ENCODE results near the gene MAGI1. TPM values are rescaled to one million over a fixed set of nuclear protein-coding genes. Genes with fewer than 3 reads are reported as not detected.
"Not testable (repeated sequence)": the region's sequence is repeated elsewhere in the genome, so short reads cannot be mapped to it uniquely, and the experiment has no call there.

Gene MAGI1
- total RNA-seq, 1 donor from 2014 or later: 5.0 TPM

- H3K36me3 ChIP-seq (ENCODE audit: control insufficient read depth, insufficient read depth, low read length): no peaks in the 10 kb centered on the region
- TF ChIP-seq, protein P1, sequence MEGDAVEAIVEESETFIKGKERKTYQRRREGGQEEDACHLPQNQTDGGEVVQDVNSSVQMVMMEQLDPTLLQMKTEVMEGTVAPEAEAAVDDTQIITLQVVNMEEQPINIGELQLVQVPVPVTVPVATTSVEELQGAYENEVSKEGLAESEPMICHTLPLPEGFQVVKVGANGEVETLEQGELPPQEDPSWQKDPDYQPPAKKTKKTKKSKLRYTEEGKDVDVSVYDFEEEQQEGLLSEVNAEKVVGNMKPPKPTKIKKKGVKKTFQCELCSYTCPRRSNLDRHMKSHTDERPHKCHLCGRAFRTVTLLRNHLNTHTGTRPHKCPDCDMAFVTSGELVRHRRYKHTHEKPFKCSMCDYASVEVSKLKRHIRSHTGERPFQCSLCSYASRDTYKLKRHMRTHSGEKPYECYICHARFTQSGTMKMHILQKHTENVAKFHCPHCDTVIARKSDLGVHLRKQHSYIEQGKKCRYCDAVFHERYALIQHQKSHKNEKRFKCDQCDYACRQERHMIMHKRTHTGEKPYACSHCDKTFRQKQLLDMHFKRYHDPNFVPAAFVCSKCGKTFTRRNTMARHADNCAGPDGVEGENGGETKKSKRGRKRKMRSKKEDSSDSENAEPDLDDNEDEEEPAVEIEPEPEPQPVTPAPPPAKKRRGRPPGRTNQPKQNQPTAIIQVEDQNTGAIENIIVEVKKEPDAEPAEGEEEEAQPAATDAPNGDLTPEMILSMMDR (IDR thresholded peaks at IDR 0.05; ENCODE audit: insufficient read depth, low read length, severe bottlenecking): no peak
- no peak for FAIRE-seq
- no peaks in the 10 kb centered on the region for H3K27me3 ChIP-seq (ENCODE audit: control insufficient read depth, insufficient read depth, low read length)
- DNase-seq (ENCODE audit: low read depth): no peak
- H3K4me3 ChIP-seq (ENCODE audit: low read depth, low read length): no peak overlapping the region
Observed at GRCh38 chr3:65618599-65618998, 420.1 kb downstream of the MAGI1 start.

DNA sequence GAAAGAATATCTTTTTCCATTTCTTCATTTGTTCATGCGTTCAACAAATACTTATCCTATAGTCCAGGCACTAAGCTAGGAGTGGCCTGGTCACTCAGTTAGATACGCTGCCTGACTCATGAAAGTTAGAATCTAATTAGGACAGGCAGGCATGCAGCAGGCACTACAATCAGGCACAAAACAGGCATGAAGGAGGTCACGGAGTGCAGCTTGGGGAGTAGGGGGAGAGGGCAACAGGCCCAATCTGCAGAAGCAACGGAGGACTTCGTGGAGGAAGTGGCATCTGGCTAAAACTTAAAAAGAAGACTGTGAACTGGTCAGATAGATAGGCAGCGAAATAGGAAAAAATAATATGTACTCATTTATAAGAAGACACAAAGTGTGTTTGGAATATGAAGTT lies 420.9 kb downstream of the MAGI1 start:
- FAIRE-seq: no peak
- TF ChIP-seq, protein P1 (IDR thresholded peaks at IDR 0.05; ENCODE audit: insufficient read depth, low read length, severe bottlenecking): no peak
- no peak for DNase-seq (ENCODE audit: low read depth)
- Histone ChIP-seq H3K36me3 (ENCODE audit: control insufficient read depth, insufficient read depth, low read length) (no peaks in the 10 kb centered on the region), H3K4me3 (ENCODE audit: low read depth, low read length) (no peak overlapping the region), H3K27me3 (ENCODE audit: control insufficient read depth, insufficient read depth, low read length) (no peaks in the 10 kb centered on the region)

DNA sequence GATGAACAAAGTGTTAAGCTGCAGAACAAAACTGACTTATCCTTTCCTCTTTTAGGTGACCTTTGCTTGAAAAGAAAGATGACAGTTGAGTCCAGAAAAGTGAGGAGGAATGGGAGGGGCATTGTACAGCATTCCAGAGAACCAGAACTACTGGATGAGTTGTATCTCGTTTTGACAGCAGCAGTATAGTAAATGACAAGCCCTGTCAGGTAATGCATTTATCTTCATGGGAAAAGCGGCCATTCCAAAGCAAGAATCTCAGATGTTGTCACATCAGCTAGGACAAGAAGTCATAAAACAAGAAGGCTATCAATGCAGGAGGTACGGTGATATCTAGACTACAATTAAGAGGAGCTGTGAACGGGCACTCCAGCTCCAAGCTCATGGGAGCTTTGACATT lies 421.5 kb downstream of the MAGI1 start:
- DNase-seq (ENCODE audit: low read depth) (peak; percentile 17), FAIRE-seq (peak; percentile 23)
- TF ChIP-seq, protein P1 (IDR thresholded peaks at IDR 0.05; ENCODE audit: insufficient read depth, low read length, severe bottlenecking): no peak

GRCh38 chr3:65616563-65616962 lies 422.2 kb downstream of the MAGI1 start:
- Histone ChIP-seq H3K27me3 (ENCODE audit: control insufficient read depth, insufficient read depth, low read length) (no peaks in the 10 kb centered on the region), H3K4me3 (ENCODE audit: low read depth, low read length) (no peak overlapping the region), H3K36me3 (ENCODE audit: control insufficient read depth, insufficient read depth, low read length) (no peaks in the 10 kb centered on the region)
- FAIRE-seq (no peak), DNase-seq (ENCODE audit: low read depth) (no peak)
- TF ChIP-seq, protein P1 (IDR thresholded peaks at IDR 0.05; ENCODE audit: insufficient read depth, low read length, severe bottlenecking): no peak

More for the DNA sequence above, 421.5 kb downstream of the MAGI1 start:
- no peaks in the 10 kb centered on the region for H3K36me3 ChIP-seq (ENCODE audit: control insufficient read depth, insufficient read depth, low read length)
- H3K4me3 ChIP-seq (ENCODE audit: low read depth, low read length): no peak overlapping the region
- no peaks in the 10 kb centered on the region for H3K27me3 ChIP-seq (ENCODE audit: control insufficient read depth, insufficient read depth, low read length)

GRCh38 chr3:65615329-65615728 lies 423.4 kb downstream of the MAGI1 start:
- Histone ChIP-seq H3K36me3 (ENCODE audit: control insufficient read depth, insufficient read depth, low read length) (no peaks in the 10 kb centered on the region), H3K27me3 (ENCODE audit: control insufficient read depth, insufficient read depth, low read length) (no peaks in the 10 kb centered on the region), H3K4me3 (ENCODE audit: low read depth, low read length) (no peak overlapping the region)
- no peak for DNase-seq (ENCODE audit: low read depth)
- TF ChIP-seq, protein P1 (IDR thresholded peaks at IDR 0.05; ENCODE audit: insufficient read depth, low read length, severe bottlenecking): no peak
- FAIRE-seq: no peak

GRCh38 chr3:65614585-65614984 lies 424.1 kb downstream of the MAGI1 start:
- no peaks in the 10 kb centered on the region for H3K36me3 ChIP-seq (ENCODE audit: control insufficient read depth, insufficient read depth, low read length)
- no peaks in the 10 kb centered on the region for H3K27me3 ChIP-seq (ENCODE audit: control insufficient read depth, insufficient read depth, low read length)
- no peak for FAIRE-seq
- no peak for DNase-seq (ENCODE audit: low read depth)
- TF ChIP-seq, protein P1 (IDR thresholded peaks at IDR 0.05; ENCODE audit: insufficient read depth, low read length, severe bottlenecking): no peak
- no peak overlapping the region for H3K4me3 ChIP-seq (ENCODE audit: low read depth, low read length)

DNA sequence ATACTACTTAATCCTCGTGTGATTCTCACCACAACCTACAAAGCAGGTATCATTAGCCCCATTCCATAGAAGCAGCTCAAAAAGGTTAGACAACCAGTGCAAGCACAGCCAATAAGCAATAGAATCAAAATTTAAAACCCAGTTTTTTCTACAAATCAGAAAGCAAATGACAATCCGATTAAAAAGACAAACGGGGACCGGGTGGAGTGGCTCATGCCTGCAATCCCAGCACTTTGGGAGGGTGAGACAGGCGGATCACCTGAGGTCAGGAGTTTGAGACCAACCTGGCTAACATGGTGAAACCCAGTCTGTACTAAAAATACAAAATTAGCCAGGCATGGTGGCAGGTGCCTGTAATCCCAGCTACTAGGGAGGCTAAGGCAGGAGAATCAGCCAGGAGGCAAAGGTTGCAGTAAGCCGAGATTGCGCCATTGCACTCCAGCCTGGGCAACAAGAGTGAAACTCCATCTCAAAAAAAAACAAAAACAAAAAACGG lies 430.7 kb downstream of the MAGI1 start:
- not testable (repeated sequence) for H3K27me3 ChIP-seq (ENCODE audit: control insufficient read depth, insufficient read depth, low read length); H3K4me3 ChIP-seq (ENCODE audit: low read depth, low read length); H3K36me3 ChIP-seq (ENCODE audit: control insufficient read depth, insufficient read depth, low read length); DNase-seq (ENCODE audit: low read depth); FAIRE-seq

Data from bronchial epithelial cell (primary cell).